T-cell (primary cell): ENCODE measurements around the gene HLA-DPB1. TPM values are rescaled to one million over a fixed set of nuclear protein-coding genes. Genes with fewer than 3 reads are reported as not detected.

ENCODE experiments used
- ATAC-seq, 4 experiments: fragments of 200-7000 bp in 3 of 4; fragments of 150-1000 bp in 1 of 4; cut with Tn5 transposase; replicated peaks in 1 of 4; 1 replicate in 3 of 4; 2 replicates in 1 of 4; pipeline ENCODE4 v1.10.0; 2021; ENCODE audit warnings: moderate library complexity in 3 of 4, mild to moderate bottlenecking in 2 of 4, moderate number of reproducible peaks in 1 of 4
- CTCF ChIA-PET, 2 donors: fragments of 300-600 bp; sonication (Branson Sonifier 250); formaldehyde crosslinking; loops; one replicate each; lab custom pipeline; 2022; ENCODE audit warnings: antibody characterized with exemption in 2 of 2; lab: Charles Lee
- POLR2A ChIA-PET, 2 donors: fragments of 300-600 bp; sonication (Branson Sonifier 250); formaldehyde crosslinking; loops; one replicate each; lab custom pipeline; 2022; ENCODE audit warnings: antibody characterized with exemption in 2 of 2; lab: Charles Lee
- DNase-seq, 35 experiments: peaks; one replicate each; pipeline versions ENCODE4 v3.0.0 to v3.0.0-alpha.2; 2013 to 2023
- H3K27ac ChIP-seq: one replicate; pipeline ENCODE4 v1.5.1; 2013; ENCODE audit warnings: low read length
- H3K27me3 ChIP-seq, 2 experiments: replicated peaks in 1 of 2; 1 replicate in 1 of 2; 2 replicates in 1 of 2; pipeline versions ENCODE4 v1.6.1 to v1.7.0; 2013; ENCODE audit warnings: low read length in 1 of 2, mixed read lengths in 1 of 2; ENCODE audit not compliant: control insufficient read depth in 2 of 2, insufficient read depth in 2 of 2; ENCODE audit errors: extremely low read depth in 1 of 2
- H3K36me3 ChIP-seq, 2 donors: 1 replicate in 1 of 2; 2 replicates in 1 of 2; pipeline versions ENCODE4 v1.6.1 to v1.7.0; 2013; ENCODE audit warnings: low read length in 1 of 2; ENCODE audit not compliant: control insufficient read depth in 2 of 2, insufficient read depth in 1 of 2; ENCODE audit errors: extremely low read depth in 1 of 2
- H3K4me1 ChIP-seq, 2 experiments: 1 replicate in 1 of 2; 2 replicates in 1 of 2; pipeline versions ENCODE4 v1.6.1 to v1.7.0; 2013; ENCODE audit warnings: low read length in 2 of 2, mixed read lengths in 1 of 2; ENCODE audit not compliant: insufficient read depth in 2 of 2, control insufficient read depth in 1 of 2; ENCODE audit errors: extremely low read depth in 1 of 2
- H3K4me3 ChIP-seq, 2 donors: 1 replicate in 1 of 2; 2 replicates in 1 of 2; pipeline versions ENCODE4 v1.5.1 to v1.7.0; 2013; ENCODE audit warnings: mild to moderate bottlenecking in 2 of 2, low read length in 1 of 2, moderate library complexity in 1 of 2; ENCODE audit not compliant: control insufficient read depth in 1 of 2; ENCODE audit errors: extremely low read depth in 1 of 2
- H3K9me3 ChIP-seq: 2 replicates; pipeline ENCODE4 v1.7.0; 2013
- H3K27ac Mint-ChIP-seq, 2 donors: one replicate each; pipeline ENCODE4 v1.8.0; 2020 to 2021; ENCODE audit warnings: mild to moderate bottlenecking in 2 of 2, mixed read lengths in 2 of 2
- H3K27me3 Mint-ChIP-seq, 2 donors: one replicate each; pipeline ENCODE4 v1.8.0; 2021 to 2022; ENCODE audit warnings: mixed read lengths in 2 of 2
- H3K36me3 Mint-ChIP-seq: one replicate; pipeline ENCODE4 v1.8.0; 2021; ENCODE audit warnings: mixed read lengths
- H3K4me1 Mint-ChIP-seq, 3 donors: one replicate each; pipeline ENCODE4 v1.8.0; 2020 to 2022; ENCODE audit warnings: mixed read lengths in 3 of 3, mild to moderate bottlenecking in 1 of 3
- H3K4me3 Mint-ChIP-seq, 3 donors: one replicate each; pipeline ENCODE4 v1.8.0; 2020 to 2022; ENCODE audit warnings: mild to moderate bottlenecking in 3 of 3, mixed read lengths in 3 of 3, moderate library complexity in 3 of 3
- H3K9me3 Mint-ChIP-seq, 3 donors: one replicate each; pipeline ENCODE4 v1.8.0; 2020 to 2022; ENCODE audit warnings: mixed read lengths in 3 of 3
- WGBS: methylation state at CpG from one replicate; pipeline ENCODE4 v1.1.5; 2013; ENCODE audit warnings: missing lambda C conversion rate; ENCODE audit not compliant: insufficient coverage; 5-methylcytosine and 5-hydroxymethylcytosine counted together
- total RNA-seq, 35 experiments: library from RNA in 6 of 35; stranded (reverse) in 6 of 35; fragments of 120-200 nt in 1 of 35; gene quantifications; one replicate each; pipeline versions ENCODE4 v1.2.1 to v1.2.4 and lab custom pipeline; 2013 to 2026

Gene HLA-DPB1
- total RNA-seq, 5 donors from 2014 or later (not counting 1 experiment from before 2014, with no cell fraction given): 41.2 to 78.9 (median 58.4) TPM

DNA sequence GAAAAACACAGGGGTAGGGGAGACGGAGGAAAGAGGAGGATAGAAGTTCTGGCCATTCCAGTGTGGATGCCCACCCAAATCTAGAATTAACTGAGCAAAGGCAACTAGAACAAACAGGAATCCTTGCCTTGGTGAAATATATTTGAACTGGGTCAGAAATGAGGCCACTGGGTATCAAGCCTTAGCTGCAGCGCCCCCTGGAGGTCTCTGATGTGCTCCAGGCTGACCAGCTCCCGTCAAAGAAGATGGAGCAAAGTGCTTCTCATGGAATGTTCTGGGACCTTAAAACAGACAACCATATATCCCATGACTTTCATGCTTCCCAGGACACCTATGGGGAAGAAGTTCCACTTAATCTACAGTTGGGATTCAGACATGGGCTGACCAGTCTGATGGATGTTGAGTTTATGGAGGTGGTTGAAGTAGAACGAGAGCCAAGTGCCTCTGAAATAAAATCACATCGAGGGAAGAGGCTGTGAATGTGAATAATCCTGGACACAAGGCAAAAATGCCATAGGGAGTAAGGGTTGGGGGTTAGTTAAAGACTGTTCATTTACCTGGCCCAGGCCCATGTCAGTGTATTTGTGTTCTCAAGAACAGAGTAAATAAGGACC is 50.4 kb downstream of the HLA-DPB1 start:
- no peaks in the 10 kb centered on the region for H3K36me3 Mint-ChIP-seq
- peaks cover 20 to 27% of the 10 kb centered on the region in 2 donors for H3K27me3 Mint-ChIP-seq
- Histone ChIP-seq H3K9me3 (no peaks in the 10 kb centered on the region), H3K4me1 (no peaks in the 10 kb centered on the region), H3K27me3 (peaks cover 0 to 12% of the 10 kb centered on the region in 2 experiments), H3K27ac (no peak overlapping the region), H3K4me3 (no peak overlapping the region), H3K36me3 (no peaks in the 10 kb centered on the region)
- H3K9me3 Mint-ChIP-seq: peaks cover 7 to 11% (median 11%) of the 10 kb centered on the region in 3 donors
- ChIA-PET POLR2A (no interaction called here), CTCF (interaction anchor here in 1 of 2 donors (0.5 to 0.7 kb wide), 3 partner anchors 28 to 164 kb away, joined by 3 to 4 read pairs (median 3); no protein-coding TSS in a partner anchor)
- 69% methylated on average over 2 of the region's 5 CpGs for WGBS
- no peak overlapping the region for H3K4me3 Mint-ChIP-seq
- peak in 3 of 4 experiments; percentile 23 to 52 (median 49) for ATAC-seq
- peak in 28 of 35 experiments; percentile 11 to 74 (median 40) for DNase-seq
- H3K27ac Mint-ChIP-seq: no peak overlapping the region
- no peaks in the 10 kb centered on the region for H3K4me1 Mint-ChIP-seq

DNA sequence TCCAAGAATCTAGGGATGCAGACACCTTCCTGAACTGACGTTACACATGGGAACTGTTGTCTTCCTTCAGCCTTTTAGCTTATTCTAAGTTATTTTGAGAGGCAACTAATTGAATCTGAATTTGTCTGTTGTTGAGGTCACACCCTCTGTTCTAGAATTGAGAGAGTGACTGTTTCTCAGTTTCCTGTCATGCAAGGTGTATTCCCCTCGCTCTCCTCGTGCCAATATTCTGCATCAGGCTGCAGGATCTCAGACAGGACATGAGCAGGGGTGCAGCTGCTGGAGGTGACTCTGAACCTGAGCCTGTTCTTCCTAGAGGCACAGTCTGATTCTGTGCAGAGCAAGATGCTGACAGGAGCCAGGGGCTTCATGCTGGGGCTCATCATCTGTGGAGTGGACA is 52.5 kb downstream of the HLA-DPB1 start:
- Histone ChIP-seq H3K4me3 (no peak overlapping the region), H3K4me1 (no peaks in the 10 kb centered on the region), H3K36me3 (no peaks in the 10 kb centered on the region), H3K9me3 (no peaks in the 10 kb centered on the region), H3K27me3 (peaks cover 0 to 12% of the 10 kb centered on the region in 2 experiments), H3K27ac (no peak overlapping the region)
- CTCF ChIA-PET: no interaction called here
- ATAC-seq (no peak), DNase-seq (no peak)
- H3K4me3 Mint-ChIP-seq: no peak overlapping the region
- WGBS: 51% methylated on average over 3 of the region's 3 CpGs
- peaks cover 7 to 11% (median 10%) of the 10 kb centered on the region in 3 donors for H3K9me3 Mint-ChIP-seq
- no peaks in the 10 kb centered on the region for H3K36me3 Mint-ChIP-seq
- H3K27me3 Mint-ChIP-seq: peaks cover 15 to 27% of the 10 kb centered on the region in 2 donors
- POLR2A ChIA-PET: no interaction called here
- no peak overlapping the region for H3K27ac Mint-ChIP-seq
- H3K4me1 Mint-ChIP-seq: no peaks in the 10 kb centered on the region

GRCh38 chr6:33132081-33132524 is 56.3 kb downstream of the HLA-DPB1 start:
- no peak for DNase-seq
- no peak for ATAC-seq
- no peaks in the 10 kb centered on the region for H3K36me3 ChIP-seq
- Mint-ChIP-seq H3K4me1 (no peaks in the 10 kb centered on the region), H3K36me3 (no peaks in the 10 kb centered on the region), H3K27me3 (peaks cover 16 to 28% of the 10 kb centered on the region in 2 donors), H3K27ac (no peak overlapping the region), H3K9me3 (no peaks in the 10 kb centered on the region), H3K4me3 (no peak overlapping the region)
- H3K27ac ChIP-seq: no peak overlapping the region
- CTCF ChIA-PET: interaction anchor here in 1 of 2 donors (0.6 kb wide), 1 partner anchor 1370 kb away, joined by 8 read pairs; no protein-coding TSS in a partner anchor
- H3K9me3 ChIP-seq: no peaks in the 10 kb centered on the region
- WGBS: 44% methylated on average over 4 of the region's 8 CpGs
- POLR2A ChIA-PET: no interaction called here
- no peaks in the 10 kb centered on the region for H3K4me1 ChIP-seq
- H3K4me3 ChIP-seq: no peak overlapping the region
- peaks cover 0 to 12% of the 10 kb centered on the region in 2 experiments for H3K27me3 ChIP-seq

DNA sequence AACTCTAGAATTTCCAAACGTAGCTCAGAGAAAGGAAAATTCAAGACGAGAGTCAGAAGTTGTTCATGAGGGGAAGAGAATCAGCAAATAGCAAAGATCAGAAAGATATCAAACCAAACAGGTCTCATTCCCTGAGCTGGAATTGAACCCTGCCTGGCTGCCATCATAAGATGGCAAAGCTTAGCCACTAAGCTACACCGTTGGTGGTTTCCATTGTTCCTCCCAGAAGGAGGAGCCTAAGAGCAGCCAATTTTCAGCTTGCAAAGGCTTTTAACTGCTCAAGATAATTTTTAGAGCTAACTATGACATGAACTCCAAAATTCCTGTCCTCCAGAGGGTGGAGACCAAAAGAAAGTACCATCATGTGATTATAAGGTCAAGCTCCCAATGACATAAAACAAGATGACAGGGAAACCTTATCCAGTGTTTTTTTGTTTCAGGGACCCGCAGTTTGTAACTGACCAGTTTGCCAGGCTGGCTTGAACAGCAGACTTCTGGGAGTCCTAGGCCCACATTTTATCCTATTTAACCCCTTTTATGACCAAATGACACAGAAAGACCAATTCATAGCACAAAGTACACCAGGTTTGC is 60.6 kb downstream of the HLA-DPB1 start:
- Histone ChIP-seq H3K27ac (no peak overlapping the region), H3K4me1 (no peaks in the 10 kb centered on the region), H3K36me3 (no peaks in the 10 kb centered on the region), H3K4me3 (no peak overlapping the region), H3K9me3 (no peaks in the 10 kb centered on the region), H3K27me3 (peaks cover 0 to 7% of the 10 kb centered on the region in 2 experiments)
- DNase-seq: no peak
- Mint-ChIP-seq H3K4me1 (no peaks in the 10 kb centered on the region), H3K4me3 (no peak overlapping the region), H3K27ac (no peak overlapping the region), H3K9me3 (no peaks in the 10 kb centered on the region), H3K36me3 (no peaks in the 10 kb centered on the region), H3K27me3 (peaks cover 20 to 29% of the 10 kb centered on the region in 2 donors)
- ATAC-seq: no peak
- POLR2A ChIA-PET: no interaction called here
- CTCF ChIA-PET: no interaction called here
- WGBS: 0% methylated on average over 2 of the region's 4 CpGs

Other genes with a start within 250 kb of the HLA-DPB1 start
- gene TAP2, start 237.3 kb upstream of the HLA-DPB1 start, total RNA-seq: 100 to 1,000 TPM; 116 to 147 (median 140) TPM
- gene PSMB8, start 231.9 kb upstream of the HLA-DPB1 start, total RNA-seq: 100 to 1,000 TPM; 131 to 171 (median 150) TPM
- gene TAP1, start 222.3 kb upstream of the HLA-DPB1 start, total RNA-seq: 100 to 1,000 TPM; 117 to 163 (median 147) TPM
- 100 to 1,000 TPM; 110 to 173 (median 134) TPM for gene PSMB9, start 221.8 kb upstream of the HLA-DPB1 start, total RNA-seq
- 10 to 100 TPM in 3 of 5 donors, 1 to 10 TPM in 2; 8.8 to 30.6 (median 10.6) TPM for gene HLA-DMB, start 135.0 kb upstream of the HLA-DPB1 start, total RNA-seq
- 10 to 100 TPM; 22.3 to 37.8 (median 27.5) TPM for gene HLA-DMA, start 122.9 kb upstream of the HLA-DPB1 start, total RNA-seq
- gene BRD2, start 107.4 kb upstream of the HLA-DPB1 start, total RNA-seq: 100 to 1,000 TPM; 320 to 383 (median 358) TPM
- 10 to 100 TPM in 3 of 5 donors, 1 to 10 TPM in 2; 6.1 to 17.0 (median 13.4) TPM for gene HLA-DOA, start 66.4 kb upstream of the HLA-DPB1 start, total RNA-seq
- 10 to 100 TPM; 29.6 to 68.4 (median 35.9) TPM for gene HLA-DPA1, start 2.3 kb upstream of the HLA-DPB1 start, total RNA-seq
- gene COL11A2, start 116.5 kb downstream of the HLA-DPB1 start, total RNA-seq: 1 to 10 TPM; 1.3 to 9.7 (median 2.7) TPM
- gene RXRB, start 124.7 kb downstream of the HLA-DPB1 start, total RNA-seq: 100 to 1,000 TPM in 2 of 5 donors, 10 to 100 TPM in 3; 65.5 to 104 (median 96.4) TPM
- 10 to 100 TPM; 19.1 to 44.0 (median 41.3) TPM for gene SLC39A7, start 124.9 kb downstream of the HLA-DPB1 start, total RNA-seq
- 10 to 100 TPM; 13.9 to 27.7 (median 24.4) TPM for gene HSD17B8, start 128.7 kb downstream of the HLA-DPB1 start, total RNA-seq
- 10 to 100 TPM; 37.7 to 43.8 (median 42.6) TPM for gene RING1, start 132.5 kb downstream of the HLA-DPB1 start, total RNA-seq
- 100 to 1,000 TPM in 1 of 5 donors, 10 to 100 TPM in 4; 81.4 to 100 (median 87.6) TPM for gene VPS52, start 195.9 kb downstream of the HLA-DPB1 start, total RNA-seq
- 1,000 to 10,000 TPM; 3,249 to 4,871 (median 4,590) TPM for gene RPS18, start 196.1 kb downstream of the HLA-DPB1 start, total RNA-seq
- 10 to 100 TPM; 12.2 to 47.2 (median 40.4) TPM for gene B3GALT4, start 201.1 kb downstream of the HLA-DPB1 start, total RNA-seq
- 10 to 100 TPM; 38.3 to 74.4 (median 60.4) TPM for gene WDR46, start 213.2 kb downstream of the HLA-DPB1 start, total RNA-seq
- gene PFDN6, start 213.6 kb downstream of the HLA-DPB1 start, total RNA-seq: 10 to 100 TPM; 16.1 to 51.4 (median 40.5) TPM
- gene RGL2, start 223.0 kb downstream of the HLA-DPB1 start, total RNA-seq: 10 to 100 TPM; 55.9 to 72.0 (median 66.0) TPM
- gene TAPBP, start 238.1 kb downstream of the HLA-DPB1 start, total RNA-seq: 100 to 1,000 TPM; 224 to 271 (median 254) TPM
- gene ZBTB22, start 241.8 kb downstream of the HLA-DPB1 start, total RNA-seq: 10 to 100 TPM; 17.6 to 32.0 (median 26.3) TPM
- 10 to 100 TPM; 36.3 to 91.4 (median 87.7) TPM for gene DAXX, start 247.0 kb downstream of the HLA-DPB1 start, total RNA-seq